ENCODE results near the gene ZNF652.
"Not testable (repeated sequence)": the region's sequence is repeated elsewhere in the genome, so short reads cannot be mapped to it uniquely, and the experiment has no call there.

Gene ZNF652

GRCh38 chr17:49388290-49388640 is 26.2 kb upstream of the ZNF652 start:
- DNase-seq = peak in 1 of 10 donors; percentile 54
- intact Hi-C loops (cut with DNase I) = no loop called here

- peak in 1 of 10 donors; percentile 33 for DNase-seq
- intact Hi-C loops (cut with DNase I) = no loop called here
These were observed 25.6 kb upstream of the ZNF652 start for GRCh38 chr17:49387498-49388289.

GRCh38 chr17:49386373-49386772 is 24.3 kb upstream of the ZNF652 start:
- DNase-seq = peak in 1 of 10 donors; percentile 38
- intact Hi-C loops (cut with DNase I) = no loop called here

- DNase-seq = peak in 1 of 10 donors; percentile 4
- intact Hi-C loops (cut with DNase I) = no loop called here
These were observed 22.9 kb upstream of the ZNF652 start for GRCh38 chr17:49384951-49385350.

GRCh38 chr17:49383060-49383459 is 21.0 kb upstream of the ZNF652 start:
- intact Hi-C loops (cut with DNase I) = no loop called here
- no peak for DNase-seq

- intact Hi-C loops (cut with DNase I) = no loop called here
- peak in 1 of 10 donors; percentile 52 for DNase-seq
These were observed 20.5 kb upstream of the ZNF652 start for GRCh38 chr17:49382556-49382955.

GRCh38 chr17:49381793-49382192 is 19.7 kb upstream of the ZNF652 start:
- intact Hi-C loops (cut with DNase I) = no loop called here
- no peak for DNase-seq

GRCh38 chr17:49381033-49381432 is 19.0 kb upstream of the ZNF652 start:
- intact Hi-C loops (cut with DNase I) = no loop called here
- DNase-seq = peak in 1 of 10 donors; percentile 2

- intact Hi-C loops (cut with DNase I) = no loop called here
- no peak for DNase-seq
These were observed 17.9 kb upstream of the ZNF652 start for GRCh38 chr17:49379926-49380325.

GRCh38 chr17:49378311-49378710 is 16.3 kb upstream of the ZNF652 start:
- intact Hi-C loops (cut with DNase I) = no loop called here
- DNase-seq = peak in 1 of 10 donors; percentile 2

GRCh38 chr17:49375544-49375943 is 13.5 kb upstream of the ZNF652 start:
- no peak for DNase-seq
- intact Hi-C loops (cut with DNase I) = no loop called here

GRCh38 chr17:49373115-49373514 is 11.1 kb upstream of the ZNF652 start:
- intact Hi-C loops (cut with DNase I) = no loop called here
- peak in 1 of 10 donors; percentile 35 for DNase-seq

- intact Hi-C loops (cut with DNase I) = no loop called here
These were observed 10.4 kb upstream of the ZNF652 start for GRCh38 chr17:49372425-49372824.

GRCh38 chr17:49370971-49371834 is 9.2 kb upstream of the ZNF652 start:
- DNase-seq = peak in 1 of 10 donors; percentile 41
- intact Hi-C loops (cut with DNase I) = no loop called here

More at GRCh38 chr17:49372425-49372824, 10.4 kb upstream of the ZNF652 start:
- DNase-seq = peak in 1 of 10 donors; percentile 70

GRCh38 chr17:49369760-49370159 is 7.7 kb upstream of the ZNF652 start:
- DNase-seq = no peak
- intact Hi-C loops (cut with DNase I) = no loop called here

- DNase-seq = no peak
- intact Hi-C loops (cut with DNase I) = no loop called here
These were observed 7.0 kb upstream of the ZNF652 start for GRCh38 chr17:49369089-49369488.

GRCh38 chr17:49365667-49366066 is 3.6 kb upstream of the ZNF652 start:
- intact Hi-C loops (cut with DNase I) = no loop called here
- peak in 8 of 10 donors; percentile 31 to 88 (median 45) for DNase-seq

GRCh38 chr17:49365126-49365525 is 3.1 kb upstream of the ZNF652 start:
- intact Hi-C loops (cut with DNase I) = not testable (repeated sequence)
- peak in 1 of 10 donors; percentile 43 for DNase-seq

GRCh38 chr17:49364119-49364518 is 2.1 kb upstream of the ZNF652 start:
- intact Hi-C loops (cut with DNase I) = no loop called here
- DNase-seq = peak in 1 of 10 donors; percentile 34

- intact Hi-C loops (cut with DNase I) = no loop called here
- no peak for DNase-seq
These were observed 1.2 kb upstream of the ZNF652 start for GRCh38 chr17:49363251-49363650.

- no peak for DNase-seq
- intact Hi-C loops (cut with DNase I) = no loop called here
These were observed 670 bp upstream of the ZNF652 start for GRCh38 chr17:49362723-49363117.
